Astrocyte (in vitro differentiated cells and primary cell): ENCODE measurements around the gene OR1J4.

Experiments used
- EZH2 ChIP-seq: IDR thresholded peaks from 2 replicates; pipeline ENCODE4 v1.6.1; 2012; ENCODE audit warnings: mild to moderate bottlenecking, low read length, inconsistent platforms; ENCODE audit not compliant: insufficient read depth
- TF ChIP-seq, protein P1 (sequence below): IDR thresholded peaks from 2 replicates; pipeline ENCODE4 v1.5.1; 2011; ENCODE audit warnings: low read depth, mild to moderate bottlenecking, inconsistent platforms, low read length, moderate library complexity; ENCODE audit not compliant: insufficient read depth

- TF ChIP-seq, protein P1, sequence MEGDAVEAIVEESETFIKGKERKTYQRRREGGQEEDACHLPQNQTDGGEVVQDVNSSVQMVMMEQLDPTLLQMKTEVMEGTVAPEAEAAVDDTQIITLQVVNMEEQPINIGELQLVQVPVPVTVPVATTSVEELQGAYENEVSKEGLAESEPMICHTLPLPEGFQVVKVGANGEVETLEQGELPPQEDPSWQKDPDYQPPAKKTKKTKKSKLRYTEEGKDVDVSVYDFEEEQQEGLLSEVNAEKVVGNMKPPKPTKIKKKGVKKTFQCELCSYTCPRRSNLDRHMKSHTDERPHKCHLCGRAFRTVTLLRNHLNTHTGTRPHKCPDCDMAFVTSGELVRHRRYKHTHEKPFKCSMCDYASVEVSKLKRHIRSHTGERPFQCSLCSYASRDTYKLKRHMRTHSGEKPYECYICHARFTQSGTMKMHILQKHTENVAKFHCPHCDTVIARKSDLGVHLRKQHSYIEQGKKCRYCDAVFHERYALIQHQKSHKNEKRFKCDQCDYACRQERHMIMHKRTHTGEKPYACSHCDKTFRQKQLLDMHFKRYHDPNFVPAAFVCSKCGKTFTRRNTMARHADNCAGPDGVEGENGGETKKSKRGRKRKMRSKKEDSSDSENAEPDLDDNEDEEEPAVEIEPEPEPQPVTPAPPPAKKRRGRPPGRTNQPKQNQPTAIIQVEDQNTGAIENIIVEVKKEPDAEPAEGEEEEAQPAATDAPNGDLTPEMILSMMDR = no peak
- no peak for TF ChIP-seq EZH2
Observed at GRCh38 chr9:122546196-122546595, 27.3 kb downstream of the OR1J4 start.
